GM19193 (cell line): ENCODE results near the gene CACNA2D3.

Experiments
- POLR2A ChIP-seq: IDR thresholded peaks from 4 replicates; pipeline ENCODE4 v1.6.1; 2011; ENCODE audit not compliant: insufficient read depth, insufficient read length; ENCODE audit errors: extremely low read depth

The CACNA2D3 gene

DNA sequence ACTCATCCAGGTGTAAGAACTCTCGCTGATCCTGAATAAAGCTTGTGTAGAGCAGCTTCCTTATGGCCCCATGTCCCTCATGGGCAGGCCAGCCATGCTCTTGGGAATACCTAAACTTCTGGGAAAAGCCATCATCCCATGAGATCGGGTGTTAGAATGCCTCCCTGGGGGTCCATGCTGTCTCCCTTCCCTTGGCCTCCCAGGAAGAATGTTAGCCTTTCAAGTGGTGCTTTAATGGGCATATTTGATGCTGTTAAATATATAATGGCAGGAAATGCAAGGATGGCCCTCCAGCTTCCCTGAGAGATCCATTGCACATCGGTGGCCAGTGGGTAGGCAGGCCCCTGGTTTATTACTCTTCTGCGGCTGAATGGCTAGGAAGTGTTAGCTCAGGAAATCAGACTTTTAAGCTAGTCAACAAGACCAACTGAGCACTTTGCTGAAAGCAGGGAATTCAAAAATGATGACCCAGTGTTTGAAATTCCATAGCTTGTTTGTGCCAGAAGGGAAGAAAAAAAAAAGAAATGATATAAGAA lies 866.0 kb downstream of the CACNA2D3 start:
- TF ChIP-seq POLR2A = no peak

DNA sequence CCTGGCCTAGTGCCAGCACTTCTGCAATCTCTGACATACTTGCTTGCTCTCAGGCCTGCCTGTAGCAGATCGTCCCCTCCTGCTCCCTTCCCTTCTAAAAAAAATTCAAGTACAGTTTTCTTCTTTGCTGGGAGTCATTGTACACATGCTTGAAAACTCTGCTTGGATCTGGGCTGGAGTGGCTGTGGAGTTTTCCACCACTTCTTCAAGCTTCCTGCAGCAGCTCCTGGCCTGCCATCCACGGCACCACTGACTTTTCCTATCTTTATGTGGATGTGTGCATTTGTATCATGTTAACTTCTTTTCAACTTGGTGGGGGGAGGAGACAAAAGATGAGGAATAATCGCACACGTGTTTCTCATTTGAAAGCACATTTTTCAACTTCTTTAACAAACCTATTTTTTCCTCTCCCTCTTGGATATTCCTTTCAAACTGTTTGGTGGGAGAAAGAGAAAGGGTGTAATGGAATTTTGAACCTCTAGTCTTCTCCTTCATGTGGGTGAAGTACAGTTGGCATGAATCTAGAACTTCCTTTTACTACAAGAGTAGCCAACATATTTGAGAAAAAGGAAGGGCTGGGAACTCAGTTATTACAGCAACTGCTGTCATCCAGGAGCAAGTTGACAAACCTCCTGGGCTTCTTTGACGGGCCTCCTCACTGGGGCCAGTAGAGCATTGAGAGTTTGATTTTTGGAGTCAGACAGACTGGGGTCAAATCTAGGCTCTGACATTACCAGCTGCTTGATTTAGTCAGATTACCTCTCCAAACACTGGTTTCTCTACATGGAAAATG lies 866.7 kb downstream of the CACNA2D3 start:
- TF ChIP-seq POLR2A = no peak

DNA sequence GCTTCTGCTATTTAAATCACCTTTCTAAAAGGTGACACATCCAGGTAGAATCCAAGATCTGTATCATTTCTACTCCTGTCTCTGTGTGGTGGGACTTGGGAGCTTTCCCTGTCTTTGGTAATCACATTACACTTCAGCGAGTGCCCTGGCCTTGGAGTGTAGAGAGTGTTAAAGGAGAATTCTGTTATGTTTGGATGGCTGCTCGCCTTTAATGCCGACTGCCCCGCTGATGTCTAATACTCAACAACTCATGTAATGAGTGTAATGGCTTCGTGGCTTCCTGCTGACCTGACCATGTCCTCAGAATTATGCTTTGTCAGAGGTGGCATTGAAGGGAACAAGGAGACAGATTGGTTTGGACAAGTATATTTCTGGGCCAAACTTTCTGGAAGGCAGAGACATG lies 871.8 kb downstream of the CACNA2D3 start:
- no peak for TF ChIP-seq POLR2A

- no peak for TF ChIP-seq POLR2A
Measured at GRCh38 chr3:54999159-54999558, 876.8 kb downstream of the CACNA2D3 start.

GRCh38 chr3:54999811-55000210 lies 877.5 kb downstream of the CACNA2D3 start:
- TF ChIP-seq POLR2A = no peak

DNA sequence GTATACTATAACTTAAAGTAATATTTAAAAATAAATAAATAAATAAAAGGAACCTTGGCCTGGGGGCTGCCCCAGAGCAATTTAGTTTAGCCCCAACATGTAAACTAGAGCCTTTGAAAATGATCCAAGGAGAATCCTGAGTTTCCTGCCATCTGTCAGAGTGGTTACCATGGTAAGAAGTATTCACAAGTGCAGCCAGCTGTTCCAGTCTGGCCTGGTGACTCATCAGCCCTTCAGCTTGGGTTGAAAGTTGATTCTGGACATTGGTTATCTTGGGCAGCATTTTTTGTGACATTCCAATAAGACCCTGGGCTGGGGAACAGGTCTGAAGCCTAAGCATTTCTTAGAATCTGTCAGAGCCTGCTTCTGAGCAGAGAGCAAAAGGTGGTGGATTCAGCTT lies 878.2 kb downstream of the CACNA2D3 start:
- no peak for TF ChIP-seq POLR2A

- TF ChIP-seq POLR2A = no peak
Measured at GRCh38 chr3:55000953-55001352, 878.6 kb downstream of the CACNA2D3 start.

DNA sequence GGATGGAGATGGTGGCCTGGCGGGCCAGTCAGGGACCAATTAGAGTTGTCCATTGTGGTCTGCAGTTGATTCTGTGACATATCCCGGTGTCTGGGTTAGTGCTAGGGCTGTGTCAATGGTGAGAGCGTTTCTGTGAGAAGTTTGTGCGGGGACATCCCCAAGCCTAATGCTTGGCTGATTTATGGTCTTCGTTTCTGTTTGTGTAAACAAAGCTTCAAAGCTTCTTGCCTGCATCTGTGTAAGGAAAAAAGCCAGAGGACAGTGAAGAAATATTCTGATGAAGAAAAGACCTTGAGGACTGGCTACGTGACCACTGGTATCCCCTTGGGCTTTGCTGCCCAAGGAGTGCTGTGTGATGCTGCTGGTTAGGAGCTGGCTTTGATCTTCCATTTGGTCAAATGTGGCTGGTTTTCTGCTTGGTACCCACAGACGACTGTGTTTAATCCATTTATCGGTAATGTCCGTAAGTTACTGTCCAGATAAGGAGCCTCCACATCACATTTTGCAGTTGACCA lies 880.1 kb downstream of the CACNA2D3 start:
- no peak for TF ChIP-seq POLR2A

GRCh38 chr3:55006244-55006676 lies 883.9 kb downstream of the CACNA2D3 start:
- TF ChIP-seq POLR2A = no peak

DNA sequence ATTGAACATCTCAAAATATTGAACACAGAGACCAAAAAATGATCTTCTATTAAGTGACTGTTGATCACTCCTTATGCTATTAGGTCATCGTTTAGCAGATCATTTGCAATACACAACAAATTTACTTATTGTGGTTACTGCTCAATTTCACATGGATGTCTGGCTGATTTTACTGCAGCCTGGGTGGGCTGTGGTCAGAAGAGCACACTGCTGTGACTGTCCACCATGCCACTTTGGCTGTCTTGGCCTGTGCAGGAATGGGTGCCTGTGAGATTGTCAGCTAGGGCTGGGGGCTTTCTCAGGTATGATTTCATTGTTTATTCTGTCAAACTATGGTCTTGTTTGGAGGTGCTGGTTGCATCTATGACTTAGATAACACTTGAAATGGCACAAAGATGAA lies 885.6 kb downstream of the CACNA2D3 start:
- no peak for TF ChIP-seq POLR2A

DNA sequence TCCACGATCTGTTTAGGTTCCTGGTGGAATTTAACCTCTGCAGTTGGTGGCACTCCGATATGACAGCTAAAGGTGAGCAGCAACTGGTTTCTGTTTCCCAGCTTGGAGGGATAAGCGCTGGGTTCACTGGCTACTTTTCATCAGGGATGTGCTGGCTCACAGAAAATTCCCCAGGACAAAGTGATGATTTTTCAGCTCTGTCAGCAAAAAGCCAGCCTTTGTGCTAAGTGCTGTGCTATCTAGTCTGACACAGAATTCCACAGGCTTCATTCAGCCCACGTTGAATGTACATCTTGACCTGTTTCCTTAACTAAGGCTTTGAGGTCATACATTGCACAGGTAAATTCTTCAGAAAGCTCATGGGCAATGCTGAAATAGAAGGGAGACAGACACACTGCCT lies 887.0 kb downstream of the CACNA2D3 start:
- TF ChIP-seq POLR2A = no peak

DNA sequence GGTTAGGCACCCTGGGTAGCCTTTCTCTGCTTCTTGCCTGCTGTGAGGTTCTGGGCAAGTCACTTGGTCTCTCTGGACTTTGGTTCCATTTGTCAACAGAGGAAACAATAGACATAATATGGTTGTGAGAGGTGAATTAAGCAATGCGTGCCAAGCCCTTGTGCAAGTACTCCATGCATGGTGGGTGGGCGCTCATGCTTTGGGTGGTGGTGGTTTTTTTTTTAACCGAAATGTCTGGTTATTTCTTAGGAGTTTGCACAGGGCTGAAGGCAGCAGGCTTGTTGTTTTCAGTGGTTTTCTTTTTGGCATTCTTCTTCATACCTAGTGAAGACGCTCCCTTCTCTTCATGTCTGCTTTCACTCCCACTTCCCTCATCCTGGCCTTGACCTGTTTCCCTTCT lies 889.7 kb downstream of the CACNA2D3 start:
- no peak for TF ChIP-seq POLR2A

DNA sequence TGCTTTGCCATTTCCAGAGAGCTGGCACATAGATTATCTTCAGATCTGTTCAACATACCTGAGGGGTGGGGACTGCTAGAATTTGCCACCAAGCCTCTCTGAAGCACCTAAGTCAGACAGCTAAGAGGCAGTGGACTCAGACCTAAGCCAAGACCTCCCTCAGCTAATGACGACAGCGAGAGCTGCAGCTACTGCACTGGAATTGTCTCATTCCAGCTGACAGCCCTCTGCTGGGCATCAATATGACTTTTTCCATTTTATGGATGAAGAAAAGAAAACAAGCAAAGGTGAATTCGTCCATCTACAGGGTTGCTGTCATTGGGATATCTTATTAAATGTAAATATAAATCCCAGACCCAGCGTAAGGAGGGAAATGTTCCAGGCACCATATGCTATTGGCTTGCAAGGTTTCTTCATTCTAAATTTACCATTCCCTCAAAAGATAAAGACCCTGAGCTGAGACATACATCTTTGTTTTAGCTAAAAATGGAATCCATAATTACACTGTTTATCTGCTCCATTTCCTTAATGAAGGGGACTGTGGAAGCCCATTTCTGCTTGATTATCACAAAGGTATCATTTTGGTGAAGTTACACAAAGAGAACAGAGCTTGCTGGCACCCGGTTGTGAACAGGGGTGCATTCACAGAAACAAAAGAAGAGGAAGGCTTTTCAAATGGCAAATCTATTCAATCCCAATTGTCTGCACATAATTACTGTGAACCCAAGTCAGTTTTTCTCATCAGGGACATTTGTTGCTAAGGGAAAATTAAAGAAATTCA lies 891.0 kb downstream of the CACNA2D3 start:
- no peak for TF ChIP-seq POLR2A

DNA sequence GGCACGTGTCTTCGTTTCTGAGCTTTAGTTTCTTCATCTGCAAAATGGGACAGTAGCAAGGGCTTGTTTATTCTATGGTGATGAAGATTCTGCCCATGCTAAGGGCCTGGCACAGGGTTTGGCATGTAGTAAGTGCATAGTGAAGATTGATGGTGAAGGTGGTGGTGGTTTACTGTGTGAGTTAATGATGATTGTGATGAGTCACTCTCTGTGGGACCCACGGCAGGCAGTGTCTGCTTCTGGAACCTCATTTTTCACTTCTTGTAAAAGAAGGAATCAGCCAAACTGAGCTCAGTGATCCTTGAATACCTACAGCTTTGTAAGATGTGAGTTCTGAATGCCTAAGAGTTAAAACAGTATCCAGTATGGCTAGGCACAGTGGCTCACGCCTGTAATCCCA lies 891.7 kb downstream of the CACNA2D3 start:
- TF ChIP-seq POLR2A = no peak

DNA sequence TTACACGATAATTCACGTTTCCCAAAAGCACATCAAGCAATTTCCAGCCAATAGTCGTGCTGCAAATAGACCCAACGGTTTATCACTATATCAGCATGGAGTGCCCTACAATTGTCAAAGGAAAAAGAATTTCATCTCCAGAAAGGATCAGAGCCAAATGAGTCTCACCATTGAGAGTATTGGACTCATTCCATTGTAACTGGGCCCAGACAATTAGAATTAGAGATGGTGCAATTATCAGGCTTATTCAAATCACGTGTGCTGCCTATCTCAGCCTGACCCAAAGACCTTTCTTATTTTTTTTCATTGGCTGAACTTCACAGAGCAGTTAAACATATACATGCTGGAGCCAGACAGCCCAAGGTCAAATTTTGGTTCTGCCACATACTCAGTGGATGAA lies 892.6 kb downstream of the CACNA2D3 start:
- no peak for TF ChIP-seq POLR2A

- TF ChIP-seq POLR2A = no peak
Measured at GRCh38 chr3:55017876-55018275, 895.5 kb downstream of the CACNA2D3 start.

DNA sequence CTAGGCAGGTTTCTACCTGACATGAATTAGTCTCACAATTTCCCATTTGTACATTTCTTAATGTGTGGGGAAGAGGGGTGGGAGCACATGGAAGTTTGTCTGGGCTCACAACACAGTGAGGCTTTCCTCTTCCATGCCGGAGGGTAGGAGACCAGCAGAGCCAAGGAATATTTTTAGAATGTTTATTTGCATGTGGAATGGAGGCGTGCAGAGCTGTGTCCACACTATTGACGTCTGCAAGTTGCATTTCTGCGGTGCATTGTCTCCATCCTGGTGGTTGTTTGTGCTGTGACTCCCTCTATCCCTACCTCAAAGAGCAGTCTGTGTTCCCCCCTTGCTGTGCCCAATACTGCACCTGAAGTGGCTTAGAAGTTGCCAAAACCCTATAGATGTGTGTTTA lies 908.6 kb downstream of the CACNA2D3 start:
- no peak for TF ChIP-seq POLR2A
